Sigmoid colon (tissue), 3 donors: ENCODE results near the gene IQGAP2.

Experiments
- POLR2A ChIP-seq, 2 donors: fragments of 450-650 bp; IDR thresholded peaks; one replicate each; pipeline ENCODE4 v1.6.1; 2016; ENCODE audit warnings: antibody characterized with exemption in 2 of 2, mild to moderate bottlenecking in 2 of 2, moderate library complexity in 2 of 2
- TF ChIP-seq, protein P1 (sequence below), 4 experiments: fragments of 450-650 bp in 3 of 4; fragments of 200-600 bp in 1 of 4; IDR thresholded peaks; one replicate each; pipeline ENCODE4 v1.5.1; 2016 to 2019; ENCODE audit warnings: antibody characterized with exemption in 4 of 4, mild to moderate bottlenecking in 3 of 4, moderate library complexity in 2 of 4

GRCh38 chr5:76524101-76524835, 121.2 kb downstream of the IQGAP2 start:
- TF ChIP-seq, protein P1, sequence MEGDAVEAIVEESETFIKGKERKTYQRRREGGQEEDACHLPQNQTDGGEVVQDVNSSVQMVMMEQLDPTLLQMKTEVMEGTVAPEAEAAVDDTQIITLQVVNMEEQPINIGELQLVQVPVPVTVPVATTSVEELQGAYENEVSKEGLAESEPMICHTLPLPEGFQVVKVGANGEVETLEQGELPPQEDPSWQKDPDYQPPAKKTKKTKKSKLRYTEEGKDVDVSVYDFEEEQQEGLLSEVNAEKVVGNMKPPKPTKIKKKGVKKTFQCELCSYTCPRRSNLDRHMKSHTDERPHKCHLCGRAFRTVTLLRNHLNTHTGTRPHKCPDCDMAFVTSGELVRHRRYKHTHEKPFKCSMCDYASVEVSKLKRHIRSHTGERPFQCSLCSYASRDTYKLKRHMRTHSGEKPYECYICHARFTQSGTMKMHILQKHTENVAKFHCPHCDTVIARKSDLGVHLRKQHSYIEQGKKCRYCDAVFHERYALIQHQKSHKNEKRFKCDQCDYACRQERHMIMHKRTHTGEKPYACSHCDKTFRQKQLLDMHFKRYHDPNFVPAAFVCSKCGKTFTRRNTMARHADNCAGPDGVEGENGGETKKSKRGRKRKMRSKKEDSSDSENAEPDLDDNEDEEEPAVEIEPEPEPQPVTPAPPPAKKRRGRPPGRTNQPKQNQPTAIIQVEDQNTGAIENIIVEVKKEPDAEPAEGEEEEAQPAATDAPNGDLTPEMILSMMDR (IDR thresholded peaks at IDR 0.05), result no peak
- no peak for TF ChIP-seq POLR2A (IDR thresholded peaks at IDR 0.05)
